Esophagus mucosa (tissue), 1 donor: ENCODE data around the gene ENTPD2. TPM values are rescaled to one million over a fixed set of nuclear protein-coding genes. Genes with fewer than 3 reads are reported as not detected.

Experiments
- ATAC-seq: fragments of 200-7000 bp; cut with Tn5 transposase; one replicate; pipeline ENCODE4 v1.9.1; 2020
- total RNA-seq: library from RNA; stranded (reverse); gene quantifications from one replicate; pipeline ENCODE4 v1.2.4, GENCODE V29; 2023
- donor health status: DM: yes; HTN: yes; CAD: no.

The ENTPD2 gene
- total RNA-seq = 2.9 TPM

DNA sequence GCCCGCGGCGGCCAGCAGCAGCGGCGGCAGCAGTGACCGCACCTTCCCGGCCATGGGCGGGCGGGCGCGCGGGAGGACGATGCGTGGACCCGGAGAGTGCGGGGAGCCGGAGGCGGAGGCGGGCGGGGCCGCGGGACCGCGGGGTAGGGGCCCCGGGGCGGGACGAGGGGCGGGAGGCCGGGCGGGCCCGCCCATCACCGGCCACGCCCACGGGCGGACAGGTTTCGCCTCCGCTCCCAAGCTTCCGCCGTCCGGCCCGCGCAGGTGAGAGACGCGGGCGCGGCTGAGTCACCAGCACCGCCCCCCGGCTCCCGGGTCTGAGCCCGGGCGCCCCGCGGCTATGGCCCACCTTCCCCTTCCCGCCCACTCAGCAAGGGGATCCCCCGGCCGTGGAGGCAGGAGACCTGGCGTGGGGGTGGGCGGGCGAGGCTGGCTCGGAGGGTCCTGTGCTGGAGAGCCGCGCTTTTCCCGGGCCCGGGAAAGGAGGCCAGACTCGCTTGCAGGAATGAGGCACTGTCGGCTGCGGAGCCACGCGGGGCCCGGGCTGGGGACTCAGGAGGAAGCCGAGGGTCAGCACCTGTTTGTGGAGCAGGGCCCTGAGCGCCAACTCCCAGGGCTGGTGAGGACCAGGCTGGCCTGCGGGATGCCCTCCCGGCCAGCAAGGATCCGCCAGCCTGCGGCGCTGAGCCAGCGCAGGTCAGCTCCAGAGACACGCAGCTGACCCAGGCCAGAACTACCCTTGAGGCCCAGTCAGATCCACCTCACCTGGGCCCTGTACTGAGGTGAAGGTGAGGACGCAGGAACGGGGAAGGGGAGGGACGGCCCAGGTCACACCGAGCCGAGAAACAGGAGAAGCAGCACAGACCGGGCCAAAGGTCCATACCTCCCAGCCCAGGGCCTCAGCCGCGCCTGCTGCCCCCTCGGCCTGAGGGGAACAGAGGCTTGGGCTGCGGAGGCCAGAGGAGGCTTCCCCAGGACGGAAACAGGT is at the start of gene ENTPD2:
Gene ENTPD2 (minus strand): TSS at position 118 of the 988 bp plus-strand sequence. CDS start 64 bp downstream, at position 54.
- ATAC-seq = peak; percentile 78

DNA sequence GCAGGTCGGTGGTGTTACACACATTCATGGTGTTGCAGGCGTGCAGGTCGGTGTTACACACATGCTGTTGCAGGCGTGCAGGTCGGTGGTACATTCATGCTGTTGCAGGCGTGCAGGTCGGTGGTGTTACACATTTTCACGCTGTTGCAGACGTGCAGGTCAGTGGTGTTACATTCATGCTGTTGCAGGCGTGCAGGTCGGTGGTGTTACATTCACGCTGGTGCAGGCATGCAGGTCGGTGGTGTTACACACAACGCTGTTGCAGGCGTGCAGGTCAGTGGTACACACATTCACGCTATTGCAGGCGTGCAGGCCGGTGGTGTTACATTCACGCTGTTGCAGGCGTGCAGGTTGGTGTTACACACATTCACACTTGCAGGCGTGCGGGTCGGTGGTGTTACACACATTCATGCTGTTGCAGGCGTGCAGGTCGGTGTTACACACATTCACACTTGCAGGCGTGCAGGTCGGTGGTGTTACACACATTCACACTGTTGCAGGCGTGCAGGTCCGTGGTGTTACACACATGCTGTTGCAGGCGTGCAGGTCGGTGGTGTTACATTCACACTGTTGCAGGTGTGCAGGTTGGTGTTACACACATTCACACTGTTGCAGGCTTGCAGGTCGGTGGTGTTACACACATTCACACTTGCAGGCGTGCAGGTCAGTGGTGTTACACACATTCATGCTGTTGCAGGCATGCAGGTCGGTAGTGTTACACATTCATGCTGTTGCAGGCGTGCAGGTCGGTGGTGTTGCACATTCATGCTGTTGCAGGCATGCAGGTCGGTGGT is 49.5 kb upstream of the ENTPD2 start:
- no peak for ATAC-seq

DNA sequence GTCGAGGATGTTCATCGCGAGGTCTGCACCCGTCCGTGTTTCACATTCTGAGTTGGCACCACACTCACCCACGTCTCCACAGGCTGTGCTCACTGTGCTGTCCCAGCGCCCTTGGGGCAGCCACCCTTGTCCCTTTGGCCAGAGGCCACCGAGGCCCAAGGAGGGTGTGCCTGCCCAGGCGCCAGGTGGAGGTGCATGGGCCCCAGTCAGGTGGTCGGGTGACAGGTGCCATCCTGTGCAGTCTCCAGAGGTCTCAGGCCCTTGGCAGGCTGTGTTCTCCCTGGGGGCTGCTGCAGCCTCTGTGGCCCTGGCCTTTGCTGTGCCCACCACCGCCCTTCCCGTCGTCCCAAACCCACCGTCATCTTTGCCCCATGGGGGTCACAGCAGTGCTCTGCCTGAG is 45.4 kb upstream of the ENTPD2 start:
- no peak for ATAC-seq

DNA sequence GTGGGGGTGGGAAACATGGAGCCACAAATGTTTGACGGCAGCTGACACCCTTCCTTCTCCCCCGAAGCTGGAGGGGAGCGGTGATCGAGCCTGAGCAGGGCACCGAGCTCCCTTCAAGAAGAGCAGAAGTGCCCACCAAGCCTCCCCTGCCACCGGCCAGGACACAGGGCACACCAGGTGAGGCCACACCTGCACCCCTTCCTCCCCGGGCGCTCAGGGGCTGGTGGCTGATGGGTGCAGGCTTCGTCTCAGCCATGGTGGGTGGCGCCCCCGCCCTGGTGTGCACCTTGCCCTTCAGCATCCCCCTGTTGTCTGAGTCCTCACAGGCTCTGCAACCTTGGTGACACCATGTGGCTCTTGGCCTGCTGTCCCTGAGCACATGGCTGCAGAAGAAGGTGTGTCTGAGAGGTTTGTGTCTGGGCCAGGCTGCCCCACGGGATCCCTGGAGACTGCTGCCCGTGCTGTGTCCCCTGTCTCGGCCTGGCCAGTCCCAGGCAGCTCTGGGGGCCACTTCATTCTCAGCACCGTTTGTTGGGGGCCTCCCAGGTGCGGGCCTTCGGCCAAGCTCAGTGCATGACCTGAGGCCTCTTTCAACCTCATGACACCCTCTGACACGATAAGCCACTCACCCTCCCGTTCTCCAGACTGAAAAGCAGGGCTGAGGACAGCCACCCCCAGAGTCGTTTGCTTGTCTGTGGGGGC is 44.1 kb upstream of the ENTPD2 start:
- peak; percentile 14 for ATAC-seq

DNA sequence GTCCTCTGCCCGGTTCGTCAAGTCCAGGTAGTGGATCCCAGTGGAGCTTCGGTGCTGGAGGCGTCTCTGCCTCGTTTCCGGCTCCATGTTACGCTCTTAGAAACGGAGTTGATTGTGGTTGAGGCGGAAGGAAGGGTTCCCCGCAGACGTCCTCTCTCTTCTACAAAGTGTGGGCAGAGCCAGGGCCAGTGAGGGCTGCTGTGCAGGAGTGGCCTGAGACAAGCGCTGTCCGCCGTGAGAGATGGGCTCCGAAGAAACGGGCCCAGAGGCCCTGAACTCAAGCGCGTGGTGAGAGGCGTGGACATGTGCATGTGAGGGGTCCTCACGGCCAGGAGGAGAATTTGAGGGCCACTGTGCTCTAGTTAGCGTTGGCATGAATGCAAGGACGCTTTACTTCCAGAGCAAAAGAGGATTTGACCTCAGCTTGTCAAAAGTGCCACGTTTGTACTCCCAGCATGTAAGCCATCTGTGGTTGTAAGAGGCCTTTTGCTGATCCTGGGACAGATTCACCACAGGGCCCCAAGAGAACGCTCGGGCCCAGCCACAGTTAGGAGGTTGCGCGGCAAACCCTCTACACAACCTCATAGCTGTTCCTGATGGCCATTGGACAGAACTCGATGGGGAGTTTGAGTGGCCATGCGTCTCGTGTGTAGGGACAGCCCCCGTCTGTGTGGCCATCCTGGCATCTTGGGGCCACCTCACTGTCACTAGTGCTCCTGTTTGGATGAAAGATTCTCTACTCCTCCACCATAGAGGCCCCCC is 43.1 kb upstream of the ENTPD2 start:
- ATAC-seq = no peak

DNA sequence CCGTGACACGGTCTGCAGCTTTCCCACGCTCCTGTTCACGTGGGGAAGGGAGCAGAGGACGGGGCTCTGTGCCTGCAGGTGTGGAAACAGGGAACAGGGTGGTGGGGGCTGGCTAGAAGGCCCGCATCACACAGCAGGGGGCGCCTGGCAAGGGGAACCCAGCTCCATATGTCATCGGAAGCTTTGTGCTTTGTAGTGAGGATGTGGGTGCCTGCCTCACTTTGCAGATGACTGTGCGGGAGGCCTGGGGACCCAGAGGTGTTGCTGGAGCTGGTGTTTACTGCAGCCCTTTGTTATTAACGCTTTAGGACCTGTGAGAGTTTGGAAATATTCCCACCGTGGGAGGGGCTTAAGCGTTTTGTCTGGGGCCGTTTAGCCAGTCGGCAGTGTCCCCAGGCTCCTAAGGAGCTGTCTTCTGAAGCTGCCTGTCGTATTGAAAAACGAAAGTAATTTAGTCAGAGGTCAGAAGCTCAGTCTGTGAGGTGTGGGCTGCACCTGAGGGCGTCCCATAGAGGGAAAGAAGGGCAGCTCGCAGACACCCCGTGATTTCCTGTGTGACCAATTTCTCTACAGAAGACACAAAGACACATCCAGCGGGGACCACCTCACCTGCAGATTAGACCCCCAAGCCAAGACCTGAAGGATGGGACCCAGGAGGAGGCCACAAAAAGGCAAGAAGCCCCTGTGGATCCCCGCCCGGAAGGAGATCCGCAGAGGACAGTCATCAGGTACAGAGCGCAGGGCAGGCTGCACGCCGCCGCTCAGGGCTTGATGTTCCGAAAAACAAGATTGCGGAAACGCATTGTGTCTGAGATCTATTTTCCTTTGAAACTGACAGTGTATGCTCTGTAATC is 42.0 kb upstream of the ENTPD2 start:
- peak; percentile 39 for ATAC-seq

DNA sequence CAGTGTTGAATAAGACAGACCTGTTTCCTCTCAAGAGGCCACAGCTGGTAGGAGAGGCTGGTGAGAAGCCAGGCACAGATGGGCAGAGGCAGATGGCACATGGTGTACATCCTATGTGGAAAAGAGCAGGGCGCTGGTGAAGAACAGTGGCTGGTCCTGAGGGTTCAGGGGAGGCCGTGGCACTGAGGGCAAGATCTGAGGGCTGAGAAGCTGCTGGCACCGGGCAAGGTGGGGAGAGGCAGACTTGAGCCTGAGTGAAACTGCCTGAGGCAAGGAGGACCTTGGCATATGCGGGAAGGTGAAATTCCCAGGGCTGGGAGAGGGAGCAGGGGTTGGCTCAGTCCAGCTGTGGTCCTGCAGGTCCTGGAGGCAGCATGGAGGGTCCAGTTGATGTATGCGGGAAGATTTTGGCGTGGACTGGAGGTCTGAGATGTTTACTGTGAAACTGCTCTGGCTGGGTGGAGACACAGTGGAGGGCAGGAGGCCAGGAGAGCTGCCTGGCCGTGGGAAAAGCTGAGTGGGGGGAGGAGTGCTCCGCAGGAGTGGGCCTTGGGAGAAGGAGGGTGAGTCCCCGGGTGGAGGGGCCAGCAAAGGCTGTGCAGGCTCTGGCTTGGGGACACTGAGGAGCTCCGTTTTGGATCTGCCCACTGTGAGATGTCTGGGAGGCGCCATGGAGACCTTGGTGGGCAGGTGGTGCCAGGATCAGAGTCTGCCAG is 35.5 kb upstream of the ENTPD2 start:
- ATAC-seq = no peak

DNA sequence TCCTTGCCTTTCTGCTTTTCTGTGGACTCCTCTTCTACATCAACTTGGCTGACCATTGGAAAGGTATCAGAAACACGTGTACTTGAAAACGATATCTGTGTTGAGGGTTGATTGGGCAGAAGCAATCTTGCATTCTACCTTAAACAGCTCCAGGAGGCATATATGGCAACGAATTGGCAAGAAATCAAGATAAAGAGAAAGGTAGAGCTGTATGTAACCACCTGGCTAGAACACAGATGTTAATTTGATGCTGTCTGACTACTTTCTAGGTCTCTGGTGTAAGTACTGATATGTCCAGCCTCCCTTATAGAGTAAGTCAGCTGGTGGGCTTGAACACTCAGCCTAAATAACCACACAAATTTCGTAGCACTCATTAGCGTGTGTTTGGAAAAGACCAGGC is 34.3 kb upstream of the ENTPD2 start:
- ATAC-seq = no peak

DNA sequence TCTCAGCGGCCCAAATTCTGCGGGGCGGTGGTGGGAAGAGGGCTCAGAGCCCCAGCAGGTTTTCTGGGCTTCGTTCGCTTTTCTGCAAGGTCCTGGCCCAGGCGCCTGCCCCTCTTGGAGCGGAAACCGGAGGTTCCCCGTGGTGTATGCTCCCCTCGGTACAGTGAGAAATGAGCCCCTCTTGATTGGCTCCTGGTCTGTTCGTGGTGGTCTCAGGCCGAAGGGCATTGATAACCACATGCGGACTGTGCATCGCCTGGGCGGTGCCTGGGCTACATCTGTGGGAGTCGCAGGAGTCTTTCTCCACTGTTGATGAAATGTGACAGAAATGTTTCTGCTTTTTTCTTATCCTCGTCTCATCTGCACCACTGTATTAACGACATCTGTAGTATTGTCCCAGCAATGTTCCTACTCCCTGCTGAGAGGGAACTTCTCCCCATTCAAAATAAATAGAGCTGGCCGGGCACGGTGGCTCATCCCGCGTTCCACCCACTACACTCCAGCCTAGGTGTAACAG is 33.6 kb upstream of the ENTPD2 start:
- no peak for ATAC-seq

DNA sequence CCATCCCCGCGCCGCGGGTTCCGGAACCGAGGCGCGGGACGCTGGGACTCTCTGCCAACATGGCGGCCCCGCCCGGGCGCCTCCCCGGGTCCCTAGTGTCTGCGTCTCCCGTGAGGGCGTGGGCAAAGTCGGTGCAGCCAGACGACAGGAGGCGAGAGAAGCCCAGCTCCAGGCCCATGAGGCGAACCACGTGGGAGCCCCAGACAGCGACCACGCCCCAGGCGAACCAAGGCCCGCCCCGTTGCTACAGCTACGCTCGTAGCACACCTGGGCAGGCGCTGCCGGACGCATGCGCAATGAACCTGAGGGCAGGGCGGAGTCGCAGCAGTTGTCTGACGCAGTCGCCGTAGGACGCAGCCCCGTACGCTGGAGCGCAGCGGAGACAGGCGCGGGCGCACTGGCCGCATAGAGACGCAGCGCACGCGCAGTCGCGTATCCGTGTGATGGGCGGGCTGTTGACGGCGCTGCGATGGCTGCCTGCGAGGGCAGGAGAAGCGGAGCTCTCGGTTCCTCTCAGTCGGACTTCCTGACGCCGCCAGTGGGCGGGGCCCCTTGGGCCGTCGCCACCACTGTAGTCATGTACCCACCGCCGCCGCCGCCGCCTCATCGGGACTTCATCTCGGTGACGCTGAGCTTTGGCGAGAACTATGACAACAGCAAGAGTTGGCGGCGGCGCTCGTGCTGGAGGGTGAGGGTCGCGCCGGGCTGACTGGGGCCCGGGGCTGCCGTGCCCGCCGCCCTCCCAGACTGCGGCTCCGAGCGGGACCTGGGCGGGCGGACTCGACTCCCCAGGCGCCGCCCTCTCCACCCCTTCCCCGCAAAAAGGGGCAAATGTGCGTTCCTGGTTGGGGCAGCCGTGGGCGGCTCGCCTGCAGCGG is 32.9 kb upstream of the ENTPD2 start, which contains the start of gene MAN1B1:
Gene MAN1B1 (plus strand): TSS at position 455 of the 878 bp plus-strand sequence. CDS start 15 bp downstream, at position 470.
- ATAC-seq = peak; percentile 90

DNA sequence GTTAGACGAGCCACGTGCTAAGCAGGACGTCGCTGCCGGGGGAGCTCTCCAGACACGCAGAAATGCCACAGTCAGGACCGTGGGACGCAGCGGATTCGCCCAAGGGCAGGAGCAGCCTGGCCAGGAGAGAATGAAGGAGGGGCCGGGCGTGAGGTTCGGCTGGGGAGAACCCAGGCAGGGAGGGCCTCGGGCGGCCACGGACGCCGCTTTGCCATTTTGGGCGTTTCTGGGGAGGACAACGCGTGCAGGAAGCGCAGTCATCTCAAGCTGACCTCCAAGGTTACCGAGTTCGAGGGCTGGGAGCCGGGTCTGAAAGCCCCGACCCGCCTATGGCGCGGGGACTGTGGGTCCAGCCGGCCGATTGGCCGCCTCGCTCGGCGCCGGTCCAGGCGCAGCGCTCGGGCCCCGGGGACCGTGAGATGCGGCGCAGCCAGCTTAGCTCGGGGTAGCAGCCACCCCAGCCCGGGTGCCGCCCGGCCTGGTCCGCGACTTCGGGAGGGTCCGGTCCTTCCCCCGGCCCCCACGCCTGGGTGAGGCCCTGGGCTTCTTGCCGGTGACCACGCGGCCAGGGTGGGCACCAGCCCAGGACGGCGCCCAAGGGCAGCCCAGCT is 32.2 kb upstream of the ENTPD2 start:
- ATAC-seq = peak; percentile 14

DNA sequence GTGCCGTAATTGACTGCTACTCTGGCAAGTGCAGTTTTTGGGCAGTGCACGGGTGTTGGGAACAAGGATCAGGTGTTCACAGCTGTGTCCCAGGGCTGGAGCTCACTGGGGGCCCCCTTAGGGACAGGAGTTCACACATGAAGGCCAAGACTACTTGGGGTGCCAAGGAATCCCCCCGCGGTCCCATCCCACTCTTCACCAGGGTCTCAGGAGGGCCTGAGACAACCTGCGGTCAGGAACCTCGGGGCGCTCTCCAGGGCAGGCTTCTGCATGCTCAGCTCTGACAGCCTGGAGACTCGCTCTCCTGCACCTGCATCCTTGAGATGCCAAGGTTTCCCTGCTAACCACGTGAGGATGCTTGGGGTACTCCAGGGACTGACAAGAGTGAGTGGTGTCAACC is 30.7 kb upstream of the ENTPD2 start:
- no peak for ATAC-seq

DNA sequence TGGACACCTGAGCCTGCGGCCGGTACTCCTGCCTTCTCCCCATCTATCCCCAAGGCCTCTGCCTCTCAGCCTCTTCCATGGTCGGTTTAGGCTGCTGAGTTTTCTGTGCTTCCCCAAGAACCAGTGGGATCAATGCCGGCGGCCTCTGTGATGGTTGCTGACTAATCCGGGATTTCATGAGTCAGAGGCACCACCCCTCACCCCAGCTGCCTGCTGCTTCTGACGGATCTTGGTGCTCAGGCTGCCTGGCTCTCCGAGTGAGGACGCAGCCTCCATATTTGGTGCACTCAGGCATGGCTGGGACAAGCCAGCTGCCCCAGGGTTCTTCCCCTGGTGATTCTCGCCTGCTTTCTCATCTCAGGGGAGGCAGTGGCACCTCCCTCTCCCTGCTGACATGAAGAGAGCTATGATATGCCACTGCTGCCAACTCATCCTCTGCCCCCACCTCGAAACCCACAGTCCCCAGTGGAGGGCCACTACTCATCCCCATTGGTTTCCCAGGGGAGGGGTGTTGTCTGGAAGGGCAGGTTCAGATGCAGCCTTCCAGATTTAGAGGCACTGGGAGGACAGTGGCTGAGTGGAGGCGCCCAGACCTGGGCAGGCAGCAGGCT is 29.6 kb upstream of the ENTPD2 start:
- peak; percentile 41 for ATAC-seq

DNA sequence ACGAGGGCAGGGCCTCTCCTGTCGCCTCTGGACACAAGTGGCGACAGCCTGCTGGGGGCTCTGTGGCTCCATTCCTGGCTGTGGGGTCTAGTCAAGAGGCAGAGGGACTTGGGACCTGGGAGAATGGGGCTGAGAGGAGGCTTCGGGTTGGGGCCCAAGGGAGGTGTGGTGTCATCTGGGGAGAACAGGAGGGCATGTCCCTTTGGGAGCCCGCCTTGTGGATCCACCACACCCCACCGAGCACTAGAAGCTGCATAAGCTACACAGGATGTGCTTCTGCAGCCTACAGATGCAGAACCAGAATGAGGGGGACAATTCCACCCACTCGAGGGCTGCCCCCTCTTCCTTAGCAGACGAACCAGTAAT is 29.0 kb upstream of the ENTPD2 start:
- no peak for ATAC-seq

DNA sequence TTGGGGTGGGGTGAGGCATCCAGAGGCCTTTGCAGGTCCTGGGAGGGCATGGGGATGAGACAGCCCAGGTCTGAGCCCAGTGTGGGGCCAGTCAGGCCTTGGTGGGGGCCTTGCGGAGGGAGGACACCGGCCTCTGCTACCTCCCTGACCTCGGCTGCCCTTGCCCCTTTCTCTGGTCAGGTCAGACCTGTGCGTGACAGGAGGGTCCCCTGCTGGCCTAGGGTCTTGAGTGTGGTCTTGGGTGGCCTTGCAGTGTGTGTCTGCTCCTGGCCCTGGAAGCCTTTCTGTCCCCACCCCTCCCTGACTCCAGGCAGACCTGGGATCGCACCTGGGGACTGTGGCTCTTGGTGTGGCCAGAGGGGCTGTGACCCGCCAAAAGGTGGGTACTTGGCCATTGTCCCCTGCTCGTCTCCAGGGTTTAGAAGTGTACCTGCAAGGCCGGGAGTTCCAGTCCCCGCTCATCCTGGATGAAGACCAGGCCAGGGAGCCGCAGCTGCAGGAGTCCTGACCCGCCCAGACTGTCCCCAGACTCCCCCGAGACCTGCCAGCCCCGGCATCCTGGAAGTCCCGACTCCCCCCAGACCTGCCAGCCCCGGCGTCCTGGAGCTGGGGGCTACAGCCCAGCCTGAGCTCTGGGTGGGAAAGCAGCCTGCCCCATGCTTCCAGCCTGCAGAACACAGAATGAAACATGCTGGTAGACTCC is 28.5 kb upstream of the ENTPD2 start:
- no peak for ATAC-seq

DNA sequence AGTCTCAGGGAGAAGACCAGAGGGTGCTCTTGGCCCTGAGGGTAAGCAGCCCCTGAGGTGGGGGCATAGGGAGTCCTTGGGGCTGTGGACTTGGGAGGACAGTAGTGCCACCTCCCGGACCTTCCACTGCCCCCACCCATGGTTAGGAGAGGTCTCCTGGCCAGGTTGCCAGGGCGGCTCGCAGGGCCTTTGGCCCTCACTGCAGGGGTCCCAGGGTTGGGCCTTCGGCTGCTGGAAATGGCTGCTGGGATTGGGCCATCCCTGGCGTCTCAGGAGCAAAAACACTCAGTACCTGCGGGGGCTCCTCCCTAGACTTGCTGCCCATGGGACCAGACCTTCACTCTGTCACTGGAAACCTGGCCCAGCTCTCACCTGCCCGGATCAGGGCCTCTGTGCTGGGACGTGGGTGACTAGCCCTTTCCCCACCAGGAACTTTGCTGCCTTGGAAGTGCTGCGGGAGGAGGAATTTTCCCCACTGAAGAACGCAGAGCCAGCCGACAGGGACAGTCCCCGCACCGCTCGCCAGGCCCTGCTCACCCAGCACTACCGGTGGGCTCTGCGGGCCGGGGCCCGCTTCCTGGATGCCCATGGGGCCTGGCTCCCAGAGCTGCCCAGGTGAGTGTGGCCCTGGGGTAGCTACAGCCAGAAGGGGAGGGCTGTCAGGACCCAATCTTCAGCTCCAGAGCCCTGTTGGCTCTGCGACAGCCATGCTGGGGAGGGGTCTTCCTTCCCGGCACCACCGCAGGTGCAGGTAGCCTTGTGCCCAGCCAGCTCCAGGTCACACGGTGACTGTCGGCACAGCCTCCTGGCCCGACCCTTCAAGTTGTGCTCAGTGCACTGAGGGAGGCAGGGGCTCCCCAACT is 26.6 kb upstream of the ENTPD2 start:
- ATAC-seq = no peak
